Measurements from ENCODE around the gene SPATA20.

GRCh38 chr17:50524838-50525237, 22.1 kb upstream of the SPATA20 start:
- no peak for TF ChIP-seq EZH2 (IDR thresholded peaks at IDR 0.05; ENCODE audit: insufficient read depth, poor library complexity, severe bottlenecking)
- no peak for TF ChIP-seq EZH2phosphoT487 (IDR thresholded peaks at IDR 0.05; ENCODE audit: insufficient read depth, low read depth)
